Prostate gland (tissue), 2 donors: ENCODE measurements around the gene THSD4. TPM values are rescaled to one million over a fixed set of nuclear protein-coding genes. Genes with fewer than 3 reads are reported as not detected.

Source experiments
- DNase-seq: peaks from one replicate; pipeline ENCODE4 v3.0.0-alpha.2; 2019; ENCODE audit warnings: low spot score
- H3K27ac ChIP-seq, 2 donors: fragments of 200-600 bp; sonication (generic); 2 replicates each; pipeline ENCODE4 v1.5.1; 2017 to 2019
- H3K27me3 ChIP-seq: fragments of 200-600 bp; sonication (generic); replicated peaks from 2 replicates; pipeline ENCODE4 v1.5.1; 2019; ENCODE audit not compliant: insufficient read depth
- H3K36me3 ChIP-seq, 2 donors: fragments of 200-600 bp; sonication (generic); 1 replicate in 1 of 2; 2 replicates in 1 of 2; pipeline versions ENCODE4 v1.5.1 to v1.8.1; 2017 to 2019
- H3K4me1 ChIP-seq: fragments of 200-600 bp; sonication (generic); replicated peaks from 2 replicates; pipeline ENCODE4 v1.5.1; 2019
- H3K4me3 ChIP-seq, 2 donors: fragments of 200-600 bp; sonication (generic); 2 replicates each; pipeline ENCODE4 v1.5.1; 2017 to 2019
- H3K9me3 ChIP-seq: fragments of 200-600 bp; sonication (generic); 2 replicates; pipeline ENCODE4 v1.5.1; 2017
- POLR2A ChIP-seq: fragments of 450-650 bp; IDR thresholded peaks from one replicate; pipeline ENCODE4 v1.6.1; 2016; ENCODE audit warnings: antibody characterized with exemption, mild to moderate bottlenecking
- POLR2AphosphoS5 ChIP-seq: sonication (generic); formaldehyde crosslinking; IDR thresholded peaks from one replicate; pipeline ENCODE4 v1.6.1; 2017; ENCODE audit warnings: antibody characterized with exemption
- WGBS: methylation state at CpG from one replicate; pipeline ENCODE4 v1.1.5; 2018; 5-methylcytosine and 5-hydroxymethylcytosine counted together
- intact Hi-C: fragments of 100-400 bp; cut with DNase I; formaldehyde crosslinking; loops from one replicate; pipeline ENCODE4 v1.14.2; 2022
- total RNA-seq, 2 donors: library from RNA; depleted of rRNA; stranded (reverse); fragments of >200 nt; gene quantifications; one replicate each; pipeline ENCODE4 v1.1.0, GENCODE V29; 2016
- TF ChIP-seq, protein P1 (sequence below), 4 experiments: fragments of 200-600 bp in 2 of 4; fragments of 450-650 bp in 2 of 4; sonication (generic) in 2 of 4; IDR thresholded peaks; 1 replicate in 3 of 4; 2 replicates in 1 of 4; pipeline ENCODE4 v1.5.1; 2016 to 2019; ENCODE audit warnings: antibody characterized with exemption in 4 of 4, mild to moderate bottlenecking in 2 of 4, moderate library complexity in 2 of 4

THSD4 gene
- total RNA-seq, 2 donors from 2014 or later, result 84.1 to 223 TPM

DNA sequence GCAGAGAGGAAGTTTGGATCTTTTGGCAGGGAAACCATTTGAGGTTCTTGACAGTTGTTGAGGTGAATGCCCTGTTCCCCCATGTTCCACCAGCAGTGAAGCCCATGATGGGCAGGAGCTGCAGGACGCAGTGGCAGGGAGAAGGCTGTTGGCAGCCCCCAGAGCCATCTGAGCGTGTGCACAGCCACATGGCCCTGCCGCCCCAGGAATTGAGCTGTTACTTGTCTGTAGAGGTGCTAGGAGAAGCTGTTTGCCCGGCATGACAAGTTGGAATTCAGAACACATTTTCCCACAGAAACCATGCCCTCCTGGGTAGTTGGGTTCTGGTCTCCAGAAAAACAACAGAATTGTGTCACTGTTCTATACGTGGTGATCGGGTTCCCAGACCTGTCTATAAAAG is 476.9 kb downstream of the THSD4 start:
- Histone ChIP-seq H3K36me3 (no peaks in the 10 kb centered on the region), H3K4me1 (no peaks in the 10 kb centered on the region), H3K27ac (no peak overlapping the region), H3K4me3 (no peak overlapping the region), H3K9me3 (no peaks in the 10 kb centered on the region), H3K27me3 (no peaks in the 10 kb centered on the region)
- 70% methylated on average over 6 of the region's 6 CpGs for WGBS
- DNase-seq, result no peak
- TF ChIP-seq POLR2AphosphoS5 (no peak), POLR2A (no peak)
- TF ChIP-seq, protein P1, sequence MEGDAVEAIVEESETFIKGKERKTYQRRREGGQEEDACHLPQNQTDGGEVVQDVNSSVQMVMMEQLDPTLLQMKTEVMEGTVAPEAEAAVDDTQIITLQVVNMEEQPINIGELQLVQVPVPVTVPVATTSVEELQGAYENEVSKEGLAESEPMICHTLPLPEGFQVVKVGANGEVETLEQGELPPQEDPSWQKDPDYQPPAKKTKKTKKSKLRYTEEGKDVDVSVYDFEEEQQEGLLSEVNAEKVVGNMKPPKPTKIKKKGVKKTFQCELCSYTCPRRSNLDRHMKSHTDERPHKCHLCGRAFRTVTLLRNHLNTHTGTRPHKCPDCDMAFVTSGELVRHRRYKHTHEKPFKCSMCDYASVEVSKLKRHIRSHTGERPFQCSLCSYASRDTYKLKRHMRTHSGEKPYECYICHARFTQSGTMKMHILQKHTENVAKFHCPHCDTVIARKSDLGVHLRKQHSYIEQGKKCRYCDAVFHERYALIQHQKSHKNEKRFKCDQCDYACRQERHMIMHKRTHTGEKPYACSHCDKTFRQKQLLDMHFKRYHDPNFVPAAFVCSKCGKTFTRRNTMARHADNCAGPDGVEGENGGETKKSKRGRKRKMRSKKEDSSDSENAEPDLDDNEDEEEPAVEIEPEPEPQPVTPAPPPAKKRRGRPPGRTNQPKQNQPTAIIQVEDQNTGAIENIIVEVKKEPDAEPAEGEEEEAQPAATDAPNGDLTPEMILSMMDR (IDR thresholded peaks at IDR 0.05), result no peak
- intact Hi-C loops, result no loop called here

DNA sequence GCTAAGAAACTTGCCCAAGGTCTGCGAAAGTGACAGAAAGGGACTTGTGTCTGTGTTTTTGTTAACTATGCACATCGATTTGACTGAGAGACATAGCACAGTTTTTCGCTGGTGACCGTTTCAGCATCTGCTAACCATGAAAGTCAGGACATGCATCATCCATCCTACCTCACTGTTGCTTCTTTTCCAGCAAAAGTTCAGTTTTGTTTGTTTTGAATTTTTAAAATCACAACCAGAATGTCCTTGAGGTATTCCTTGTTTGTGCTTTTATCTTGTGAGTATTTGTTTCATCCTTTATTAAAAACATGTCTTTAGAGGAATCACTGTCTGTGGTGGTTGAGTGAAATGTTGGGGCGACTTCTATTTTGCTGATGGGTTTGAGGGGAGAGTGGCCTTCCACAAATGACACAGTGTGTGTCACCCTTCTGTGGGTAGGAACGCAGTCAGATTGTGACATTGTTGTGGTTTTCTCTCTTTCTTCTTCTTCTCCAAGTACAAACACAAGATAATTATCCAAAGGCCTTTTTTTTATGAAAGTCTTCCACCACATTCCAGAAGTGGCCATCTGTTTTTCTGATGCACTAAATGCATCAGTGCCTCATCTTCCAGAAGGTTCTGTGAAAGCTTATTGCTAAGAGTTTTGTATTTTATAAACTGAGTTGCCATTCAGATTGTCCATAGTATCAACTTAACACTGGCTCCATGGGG is 480.7 kb downstream of the THSD4 start:
- TF ChIP-seq POLR2A (no peak), POLR2AphosphoS5 (no peak)
- TF ChIP-seq, protein P1 (IDR thresholded peaks at IDR 0.05), result no peak

DNA sequence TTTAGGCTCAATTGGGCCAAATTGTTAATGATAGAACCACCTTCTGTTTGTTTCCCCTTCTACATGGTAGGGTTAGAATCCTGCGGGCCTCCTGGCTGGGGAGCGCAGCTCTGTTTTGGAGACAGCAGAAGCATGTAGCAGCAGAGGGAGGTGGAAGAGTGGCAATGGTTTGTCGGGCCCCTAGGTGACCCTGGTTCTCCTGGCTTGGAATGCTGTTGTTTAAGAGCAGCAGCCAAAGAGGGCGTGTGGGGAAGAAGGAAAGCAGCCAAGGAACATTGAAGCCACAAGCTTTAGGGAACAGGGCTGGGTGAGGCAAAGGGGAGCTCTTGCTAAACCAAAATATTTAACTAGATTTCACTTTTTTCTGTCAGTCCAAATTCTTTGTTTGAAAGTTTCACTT is 481.4 kb downstream of the THSD4 start:
- no peaks in the 10 kb centered on the region for H3K9me3 ChIP-seq
- intact Hi-C loops, result no loop called here
- 9% methylated on average over 4 of the region's 4 CpGs for WGBS
- peak; percentile 85 for DNase-seq
- no peaks in the 10 kb centered on the region for H3K4me1 ChIP-seq
- peak overlapping the region; percentile 61 to 72 for H3K27ac ChIP-seq
- TF ChIP-seq, protein P1 (IDR thresholded peaks at IDR 0.05), result peak in 2 of 4 experiments; percentile 25 to 37
- no peak for TF ChIP-seq POLR2A
- peak; percentile 92 for TF ChIP-seq POLR2AphosphoS5
- no peaks in the 10 kb centered on the region for H3K36me3 ChIP-seq
- no peak overlapping the region for H3K4me3 ChIP-seq
- no peaks in the 10 kb centered on the region for H3K27me3 ChIP-seq

More for the DNA sequence above, 480.7 kb downstream of the THSD4 start:
- WGBS, result 93% methylated on average over 6 of the region's 6 CpGs
- intact Hi-C loops, result no loop called here
- Histone ChIP-seq H3K27me3 (no peaks in the 10 kb centered on the region), H3K4me3 (no peak overlapping the region), H3K36me3 (no peaks in the 10 kb centered on the region), H3K27ac (peak overlapping the region; percentile 10 to 72), H3K9me3 (no peaks in the 10 kb centered on the region), H3K4me1 (no peaks in the 10 kb centered on the region)
- DNase-seq, result no peak

DNA sequence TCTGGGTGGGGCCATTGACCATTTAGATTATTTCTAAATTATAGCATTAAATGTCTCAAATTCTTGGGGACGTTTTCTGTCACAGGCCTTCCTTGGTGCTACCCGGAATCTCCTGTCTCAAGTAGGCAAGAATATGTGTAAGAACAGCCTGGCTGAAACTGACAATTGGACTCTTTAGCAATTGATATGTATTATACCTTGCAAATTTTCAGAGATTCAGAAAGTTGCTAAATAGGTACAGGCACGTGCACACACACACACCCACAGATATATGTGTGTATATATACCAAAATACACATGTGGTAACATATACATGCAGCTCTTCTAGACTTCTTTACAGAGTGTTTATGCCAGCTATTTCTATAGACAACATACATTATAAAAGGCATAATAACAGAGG is 481.9 kb downstream of the THSD4 start:
- Histone ChIP-seq H3K4me1 (no peaks in the 10 kb centered on the region), H3K36me3 (no peaks in the 10 kb centered on the region), H3K27ac (peak overlapping the region; percentile 61 to 72), H3K4me3 (no peak overlapping the region), H3K27me3 (no peaks in the 10 kb centered on the region), H3K9me3 (no peaks in the 10 kb centered on the region)
- no peak for TF ChIP-seq POLR2AphosphoS5
- TF ChIP-seq, protein P1 (IDR thresholded peaks at IDR 0.05), result no peak
- TF ChIP-seq POLR2A, result no peak
- 39% methylated on average over 3 of the region's 3 CpGs for WGBS
- no peak for DNase-seq
- intact Hi-C loops, result no loop called here

DNA sequence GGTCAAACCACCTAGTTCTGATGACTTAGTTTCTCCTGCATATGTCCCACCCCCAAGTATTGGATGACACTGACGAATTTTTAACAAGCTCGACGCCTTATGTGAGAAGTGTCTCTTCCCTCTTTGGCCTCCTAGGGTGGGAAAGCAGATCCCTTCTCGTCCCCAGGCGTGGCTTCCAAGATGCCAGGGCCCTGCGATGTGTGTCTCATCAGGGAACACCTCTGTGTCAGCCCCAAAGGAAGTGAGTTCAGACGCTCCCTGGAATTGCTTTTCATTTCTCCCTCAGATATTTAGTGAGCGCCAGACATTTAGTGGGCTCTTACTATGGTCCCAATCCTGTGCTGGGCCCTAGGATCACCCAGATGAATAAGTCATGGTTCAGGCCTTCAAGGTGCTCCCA is 482.4 kb downstream of the THSD4 start:
- Histone ChIP-seq H3K27ac (peak overlapping the region; percentile 61 to 72), H3K4me1 (no peaks in the 10 kb centered on the region), H3K27me3 (no peaks in the 10 kb centered on the region), H3K36me3 (no peaks in the 10 kb centered on the region), H3K9me3 (no peaks in the 10 kb centered on the region), H3K4me3 (no peak overlapping the region)
- TF ChIP-seq, protein P1 (IDR thresholded peaks at IDR 0.05), result no peak
- TF ChIP-seq POLR2A, result no peak
- TF ChIP-seq POLR2AphosphoS5, result no peak
- intact Hi-C loops, result no loop called here
- 72% methylated on average over 8 of the region's 8 CpGs for WGBS
- DNase-seq, result no peak
